Cardiac muscle cell (in vitro differentiated cells and primary cell): ENCODE measurements around the gene BAG3. TPM values are rescaled to one million over a fixed set of nuclear protein-coding genes. Genes with fewer than 3 reads are reported as not detected.

Experiments
- DNase-seq, 2 donors: peaks; one replicate each; pipeline versions ENCODE4 v3.0.0 to v3.0.0-alpha.2; 2010 to 2017; ENCODE audit warnings: low read depth in 1 of 2, low spot score in 1 of 2
- H3K27ac ChIP-seq: fragments of 200-600 bp; sonication (generic); 2 replicates; pipeline ENCODE4 v1.5.1; 2016
- H3K27me3 ChIP-seq: fragments of 200-600 bp; sonication (generic); 2 replicates; pipeline ENCODE4 v1.6.0; 2016; ENCODE audit warnings: control low read depth
- H3K36me3 ChIP-seq: fragments of 200-600 bp; sonication (generic); 2 replicates; pipeline ENCODE4 v1.5.1; 2016; ENCODE audit warnings: control low read depth
- H3K4me1 ChIP-seq: fragments of 200-600 bp; sonication (generic); 2 replicates; pipeline ENCODE4 v1.8.1; 2017; ENCODE audit warnings: low read depth, mild to moderate bottlenecking, mixed run types
- H3K4me3 ChIP-seq: fragments of 200-600 bp; sonication (generic); 2 replicates; pipeline ENCODE4 v1.5.1; 2016; ENCODE audit warnings: mild to moderate bottlenecking
- H3K9me3 ChIP-seq: fragments of 200-600 bp; sonication (generic); 2 replicates; pipeline ENCODE4 v1.5.1; 2017; ENCODE audit warnings: low read depth, mild to moderate bottlenecking, control low read depth
- CTCF ChIP-seq: IDR thresholded peaks from 2 replicates; pipeline ENCODE4 v1.5.1; 2012; ENCODE audit warnings: low read depth, mild to moderate bottlenecking, low read length
- polyA plus RNA-seq: library from polyadenylated mRNA; unstranded; fragments of >200 nt; fragmentation: Nextera tagmentation; extraction: Ambion mirVana; gene quantifications from 2 replicates; pipeline ENCODE4 v1.2.1, GENCODE V29; 2016
- total RNA-seq: library from RNA; depleted of rRNA; stranded (reverse); fragments of >200 nt; gene quantifications from 2 replicates; pipeline ENCODE4 v1.2.3, GENCODE V29; 2016

Gene BAG3
- total and polyA plus RNA-seq, 2 experiments from 2014 or later: 45.4 to 62.3 TPM

GRCh38 chr10:119724593-119725516 lies 73.7 kb downstream of the BAG3 start:
- no peak for TF ChIP-seq CTCF
- Histone ChIP-seq H3K4me1 (peaks cover 19% of the 10 kb centered on the region), H3K4me3 (peak overlapping the region; percentile 31), H3K36me3 (no peaks in the 10 kb centered on the region), H3K27me3 (no peaks in the 10 kb centered on the region), H3K27ac (peak overlapping the region; percentile 94), H3K9me3 (no peaks in the 10 kb centered on the region)
- DNase-seq: peak; percentile 17 to 54

GRCh38 chr10:119725517-119725827 lies 74.3 kb downstream of the BAG3 start:
- no peaks in the 10 kb centered on the region for H3K36me3 ChIP-seq
- no peaks in the 10 kb centered on the region for H3K27me3 ChIP-seq
- H3K27ac ChIP-seq: peak overlapping the region; percentile 94
- H3K9me3 ChIP-seq: no peaks in the 10 kb centered on the region
- DNase-seq: no peak
- no peak for TF ChIP-seq CTCF
- H3K4me3 ChIP-seq: peak overlapping the region; percentile 31
- H3K4me1 ChIP-seq: peaks cover 19% of the 10 kb centered on the region

GRCh38 chr10:119725828-119726675 lies 74.9 kb downstream of the BAG3 start, which contains the start of gene INPP5F:
INPP5F (plus strand) TSS chr10:119726050; CDS start chr10:119726263, 213 bp downstream.
- H3K27ac ChIP-seq: peak within 1 kb of the TSS; percentile 94
- TF ChIP-seq CTCF: peak; percentile 10
- no peaks in the 10 kb centered on the region for H3K36me3 ChIP-seq
- peak within 1 kb of the TSS; percentile 62 for H3K4me3 ChIP-seq
- peaks cover 19% of the 10 kb centered on the region for H3K4me1 ChIP-seq
- DNase-seq: peak; percentile 99
- H3K9me3 ChIP-seq: no peaks in the 10 kb centered on the region
- H3K27me3 ChIP-seq: no peaks in the 10 kb centered on the region

GRCh38 chr10:119726676-119727261 lies 75.6 kb downstream of the BAG3 start:
- H3K27ac ChIP-seq: peak overlapping the region; percentile 77
- no peaks in the 10 kb centered on the region for H3K36me3 ChIP-seq
- peaks cover 19% of the 10 kb centered on the region for H3K4me1 ChIP-seq
- DNase-seq: no peak
- H3K9me3 ChIP-seq: no peaks in the 10 kb centered on the region
- TF ChIP-seq CTCF: no peak
- H3K27me3 ChIP-seq: no peaks in the 10 kb centered on the region
- H3K4me3 ChIP-seq: peak overlapping the region; percentile 62

Other genes with a start within 250 kb of the BAG3 start
- gene RGS10, start 108.7 kb upstream of the BAG3 start, total RNA-seq: 0.25 and 1.6 TPM in 2 replicates
- gene RGS10, start 108.7 kb upstream of the BAG3 start, polyA plus RNA-seq: 0.73 and 3.0 TPM in 2 replicates
- 45.1 and 63.5 TPM in 2 replicates for gene TIAL1, start 54.4 kb upstream of the BAG3 start, total RNA-seq
- gene TIAL1, start 54.4 kb upstream of the BAG3 start, polyA plus RNA-seq: 33.8 and 58.1 TPM in 2 replicates
- gene INPP5F, start 74.7 kb downstream of the BAG3 start, total RNA-seq: 15.7 and 19.9 TPM in 2 replicates
- 8.4 and 10.2 TPM in 2 replicates for gene INPP5F, start 74.7 kb downstream of the BAG3 start, polyA plus RNA-seq
- gene MCMBP, start 221.5 kb downstream of the BAG3 start, total RNA-seq: 29.2 and 41.1 TPM in 2 replicates
- gene MCMBP, start 221.5 kb downstream of the BAG3 start, polyA plus RNA-seq: 39.7 and 46.3 TPM in 2 replicates
- gene SEC23IP, start 241.3 kb downstream of the BAG3 start, total RNA-seq: 22.9 and 42.1 TPM in 2 replicates
- 40.8 and 42.8 TPM in 2 replicates for gene SEC23IP, start 241.3 kb downstream of the BAG3 start, polyA plus RNA-seq